Measurements from ENCODE around the gene EXOC6B. TPM values are rescaled to one million over a fixed set of nuclear protein-coding genes. Genes with fewer than 3 reads are reported as not detected.

Gene EXOC6B
- total and polyA plus RNA-seq, 11 donors, result 18.4 to 192 (median 143) TPM

GRCh38 chr2:72211777-72212485, 613.9 kb downstream of the EXOC6B start:
- no peaks in the 10 kb centered on the region for H3K4me1 ChIP-seq
- TF ChIP-seq CTCF (IDR thresholded peaks at IDR 0.05) (no peak), POLR2A (IDR thresholded peaks at IDR 0.05) (no peak)
- intact Hi-C loops (cut with DNase I), result no loop called here
- WGBS, 4 donors, result 88 to 96% (median 94%) methylated on average over 2 of the region's 2 CpGs
- no peak overlapping the region for H3K27ac ChIP-seq
- ATAC-seq, result no peak
- DNase-seq, result no peak
- H3K4me3 ChIP-seq, result no peak overlapping the region
- H3K27me3 ChIP-seq, result no peaks in the 10 kb centered on the region
- H3K9me3 ChIP-seq, result no peaks in the 10 kb centered on the region
- H3K36me3 ChIP-seq, result no peaks in the 10 kb centered on the region

GRCh38 chr2:72211350-72211749, 614.5 kb downstream of the EXOC6B start:
- Histone ChIP-seq H3K36me3 (no peaks in the 10 kb centered on the region), H3K9me3 (no peaks in the 10 kb centered on the region), H3K27ac (no peak overlapping the region), H3K4me3 (no peak overlapping the region), H3K4me1 (peaks cover 0 to 2% (median 0%) of the 10 kb centered on the region in 12 donors), H3K27me3 (no peaks in the 10 kb centered on the region)
- ATAC-seq (no peak), DNase-seq (no peak)
- 92 to 94% (median 93%) methylated on average over 2 of the region's 2 CpGs for WGBS, 4 donors
- intact Hi-C loops (cut with DNase I), result no loop called here
- TF ChIP-seq POLR2A (IDR thresholded peaks at IDR 0.05) (no peak), CTCF (IDR thresholded peaks at IDR 0.05) (no peak)

- intact Hi-C loops (cut with DNase I), result no loop called here
- no peak for DNase-seq
- Histone ChIP-seq H3K27ac (no peak overlapping the region), H3K4me1 (peaks cover 0 to 11% (median 5%) of the 10 kb centered on the region in 12 donors), H3K36me3 (no peaks in the 10 kb centered on the region), H3K27me3 (no peaks in the 10 kb centered on the region), H3K9me3 (no peaks in the 10 kb centered on the region), H3K4me3 (no peak overlapping the region)
- WGBS, 4 donors, result 58 to 80% (median 77%) methylated on average over 2 of the region's 2 CpGs
- no peak for TF ChIP-seq CTCF (IDR thresholded peaks at IDR 0.05)
- TF ChIP-seq POLR2A (IDR thresholded peaks at IDR 0.05), result no peak
- ATAC-seq, result no peak
Measured at GRCh38 chr2:72210470-72210869, 615.4 kb downstream of the EXOC6B start.

DNA sequence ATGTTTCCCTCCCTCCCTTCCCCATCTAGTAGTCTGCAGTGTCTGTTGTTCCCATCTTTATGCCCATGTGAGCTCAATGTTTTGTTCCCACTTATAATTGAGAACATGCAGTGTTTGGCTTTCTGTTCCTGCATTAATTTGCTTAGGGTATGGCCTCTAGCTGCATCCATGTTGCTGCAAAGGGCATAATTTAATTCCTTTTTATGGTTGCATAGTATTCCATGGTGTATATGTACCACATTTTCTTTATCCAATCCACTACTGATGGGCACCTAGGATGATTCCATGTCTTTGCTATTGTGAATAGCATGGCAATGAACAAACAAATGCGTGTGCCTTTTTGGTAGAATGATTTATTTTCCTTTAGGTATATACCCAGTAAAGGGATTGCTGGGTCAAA, 617.6 kb downstream of the EXOC6B start:
- DNase-seq (no peak), ATAC-seq (no peak)
- H3K9me3 ChIP-seq, result no peaks in the 10 kb centered on the region
- no peaks in the 10 kb centered on the region for H3K36me3 ChIP-seq
- no peak overlapping the region for H3K27ac ChIP-seq
- WGBS, 4 donors, result 96 to 100% (median 98%) methylated on average over 1 of the region's 1 CpG
- TF ChIP-seq CTCF (IDR thresholded peaks at IDR 0.05), result no peak
- TF ChIP-seq POLR2A (IDR thresholded peaks at IDR 0.05), result no peak
- intact Hi-C loops (cut with DNase I), result loop anchor here in 2 of 10 donors (10.0 kb wide), 2 partner anchors 107 to 127 kb away; no protein-coding TSS in a partner anchor
- H3K27me3 ChIP-seq, result no peaks in the 10 kb centered on the region
- no peak overlapping the region for H3K4me3 ChIP-seq
- peaks cover 0 to 33% (median 25%) of the 10 kb centered on the region in 12 donors for H3K4me1 ChIP-seq

Data from heart left ventricle (tissue), 16 donors.